ENCODE data around the gene ERCC4.
"Not testable (repeated sequence)": the region's sequence is repeated elsewhere in the genome, so short reads cannot be mapped to it uniquely, and the experiment has no call there.

The ERCC4 gene

DNA sequence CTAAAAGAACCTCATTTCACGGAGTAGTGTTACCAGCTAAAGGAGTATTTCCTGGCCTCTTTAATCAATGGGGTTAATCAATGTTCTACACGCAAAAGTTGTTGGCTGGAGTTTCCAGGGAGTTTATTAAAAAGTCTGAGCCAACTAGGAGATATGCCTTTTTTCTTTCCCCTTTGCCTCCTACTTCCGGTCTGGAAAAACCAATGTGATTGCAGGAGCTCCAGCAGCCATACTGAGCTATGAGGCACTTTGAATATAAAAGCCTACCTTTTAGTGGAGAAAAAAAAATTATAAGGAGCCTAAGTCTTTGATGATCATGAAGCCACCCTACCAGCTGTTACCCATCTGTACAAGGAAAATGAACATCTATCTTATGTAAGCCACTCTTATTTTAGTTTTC lies 17.9 kb upstream of the ERCC4 start:
- TF ChIP-seq CTCF (IDR thresholded peaks at IDR 0.05; ENCODE audit: insufficient read depth, low read depth, low read length, missing control alignments), result no peak
- no peak overlapping the region for H3K4me3 ChIP-seq (ENCODE audit: low read length)
- DNase-seq (ENCODE audit: low read depth), result no peak

- no peak for DNase-seq (ENCODE audit: low read depth)
- no peak overlapping the region for H3K4me3 ChIP-seq (ENCODE audit: low read length)
Measured at GRCh38 chr16:13902677-13903076, 17.3 kb upstream of the ERCC4 start.

DNA sequence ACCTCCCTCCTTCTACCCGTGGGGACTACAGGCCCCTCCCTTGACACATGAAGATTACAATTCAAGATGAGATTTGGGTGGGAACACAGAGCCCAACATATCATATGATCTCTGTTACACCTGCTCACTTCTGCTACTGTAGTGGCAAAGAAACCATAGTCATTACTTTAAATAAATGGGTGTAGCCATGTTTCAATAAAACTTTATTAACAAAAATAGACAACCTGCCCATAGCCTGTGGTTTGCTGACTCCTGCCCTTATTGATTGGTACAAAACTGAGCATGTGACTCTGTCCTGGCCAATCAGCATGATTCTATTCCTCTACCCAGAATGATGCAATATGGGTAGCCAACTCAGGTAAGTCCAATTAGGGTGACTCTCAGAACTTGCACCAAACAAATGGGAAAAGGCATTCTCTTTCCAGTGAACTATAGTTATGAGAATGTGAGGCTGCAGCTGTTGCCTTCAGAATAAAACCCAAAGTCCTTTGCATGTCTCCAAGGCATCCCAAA lies 15.7 kb upstream of the ERCC4 start:
- no peak for DNase-seq (ENCODE audit: low read depth)
- H3K4me3 ChIP-seq (ENCODE audit: low read length), result no peak overlapping the region
- TF ChIP-seq CTCF (IDR thresholded peaks at IDR 0.05; ENCODE audit: insufficient read depth, low read depth, low read length, missing control alignments), result no peak

More at GRCh38 chr16:13902677-13903076, 17.3 kb upstream of the ERCC4 start:
- TF ChIP-seq CTCF (IDR thresholded peaks at IDR 0.05; ENCODE audit: insufficient read depth, low read depth, low read length, missing control alignments), result no peak

GRCh38 chr16:13904822-13905221 lies 15.1 kb upstream of the ERCC4 start:
- H3K4me3 ChIP-seq (ENCODE audit: low read length), result not testable (repeated sequence)
- peak; percentile 21 for DNase-seq (ENCODE audit: low read depth)
- peak; percentile 47 for TF ChIP-seq CTCF (IDR thresholded peaks at IDR 0.05; ENCODE audit: insufficient read depth, low read depth, low read length, missing control alignments)

DNA sequence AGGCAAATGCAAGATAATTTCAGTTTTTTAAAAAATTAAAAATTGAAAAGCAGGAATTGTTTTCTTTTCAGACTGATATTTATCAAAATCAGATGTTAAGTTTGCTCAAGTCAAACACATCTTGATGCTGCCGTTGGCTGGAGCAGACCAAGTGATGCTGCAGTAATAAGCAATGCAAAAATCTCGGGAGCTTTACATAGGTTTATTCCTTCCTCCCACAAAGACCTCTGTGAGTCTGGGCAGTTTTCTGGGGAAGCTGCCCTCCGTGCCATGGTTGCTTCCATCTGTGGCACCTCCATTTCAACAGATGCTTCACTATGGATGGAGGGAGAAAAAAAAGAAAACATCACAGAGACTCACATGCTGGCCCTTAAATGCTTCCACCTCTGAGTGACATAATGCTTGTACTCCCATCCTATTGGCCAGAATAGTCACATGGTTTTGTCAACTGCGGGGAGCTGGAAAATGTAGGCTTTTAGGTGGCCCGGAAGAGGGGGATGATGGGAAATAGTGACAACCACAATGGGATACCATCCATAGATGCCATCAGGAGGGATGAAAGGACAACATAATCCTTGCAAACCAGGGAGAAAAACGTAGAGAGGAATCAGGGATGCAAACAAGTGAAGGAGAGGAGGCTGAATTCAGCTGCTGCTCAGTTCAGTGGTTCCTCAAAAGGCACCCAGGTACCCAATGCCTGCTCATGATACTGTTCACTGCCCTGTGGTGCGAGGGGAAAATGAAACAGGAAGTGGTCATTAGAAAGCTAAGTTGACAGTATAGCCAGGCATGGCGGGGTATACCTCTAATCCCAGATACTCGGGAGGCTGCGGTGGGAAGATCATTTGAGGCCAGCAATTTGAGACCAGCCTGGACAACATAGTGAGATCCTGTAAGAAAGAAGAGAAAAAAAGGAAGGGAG lies 13.5 kb upstream of the ERCC4 start:
- no peak overlapping the region for H3K4me3 ChIP-seq (ENCODE audit: low read length)
- DNase-seq (ENCODE audit: low read depth), result no peak
- no peak for TF ChIP-seq CTCF (IDR thresholded peaks at IDR 0.05; ENCODE audit: insufficient read depth, low read depth, low read length, missing control alignments)

- no peak overlapping the region for H3K4me3 ChIP-seq (ENCODE audit: low read length)
- DNase-seq (ENCODE audit: low read depth), result no peak
- no peak for TF ChIP-seq CTCF (IDR thresholded peaks at IDR 0.05; ENCODE audit: insufficient read depth, low read depth, low read length, missing control alignments)
Measured at GRCh38 chr16:13907431-13907830, 12.5 kb upstream of the ERCC4 start.
